Pancreas (tissue), 10 donors: ENCODE results near the gene SPATA4. TPM values are rescaled to one million over a fixed set of nuclear protein-coding genes. Genes with fewer than 3 reads are reported as not detected.

Source experiments
- ATAC-seq, 4 donors: fragments of 200-7000 bp; cut with Tn5 transposase; one replicate each; pipeline versions ENCODE4 v1.8.0 to v1.9.1; 2020; ENCODE audit warnings: mild to moderate bottlenecking in 4 of 4, moderate library complexity in 4 of 4
- DNase-seq, 6 donors: peaks; one replicate each; pipeline ENCODE4 v3.0.0-alpha.2; 2020
- FAIRE-seq: peaks from 2 replicates; lab custom pipeline; 2012; peaks lifted over from hg19 to GRCh38; lab: Jason Lieb, UNC
- H3K27ac ChIP-seq, 4 donors: fragments of 200-600 bp; sonication (generic); 1 replicate in 3 of 4; 2 replicates in 1 of 4; pipeline versions ENCODE4 v1.5.0 to v1.8.0; 2020
- H3K27me3 ChIP-seq, 4 donors: fragments of 200-600 bp; one replicate each; pipeline ENCODE4 v1.8.0; 2021
- H3K36me3 ChIP-seq, 3 donors: fragments of 200-600 bp; sonication (generic) in 1 of 3; one replicate each; pipeline versions ENCODE4 v1.5.0 to v1.8.0; 2020 to 2021
- H3K4me1 ChIP-seq, 3 donors: fragments of 200-600 bp; one replicate each; pipeline ENCODE4 v1.8.0; 2021
- H3K4me3 ChIP-seq, 4 donors: fragments of 200-600 bp; sonication (generic) in 2 of 4; one replicate each; pipeline versions ENCODE4 v1.5.0 to v1.8.0; 2020 to 2021
- H3K9me3 ChIP-seq, 4 donors: fragments of 200-600 bp; one replicate each; pipeline ENCODE4 v1.8.0; 2021
- WGBS, 2 donors: extraction: QIAGEN DNeasy Blood & Tissue Kit; methylation state at CpG; one replicate each; pipeline ENCODE4 v1.1.7; 2013; 5-methylcytosine and 5-hydroxymethylcytosine counted together
- intact Hi-C, 3 donors: fragments of 100-400 bp; cut with DNase I; formaldehyde crosslinking; loops; one replicate each; pipeline versions ENCODE4 v1.11.1 to v1.14.2; 2022
- polyA plus RNA-seq, 2 donors: library from polyadenylated mRNA; stranded (reverse); fragments of 200-250 nt; gene quantifications; one replicate each; pipeline ENCODE4 v1.2.3, GENCODE V29; 2013
- total RNA-seq, 6 donors: library from RNA; stranded (reverse); fragmentation: NEBNext Ultra II Directional in 4 of 6; extraction: Animal tissue kit (Norgen Biotek cat#: 25700) in 4 of 6; gene quantifications; one replicate each; pipeline versions ENCODE4 v1.2.1 to v1.2.4, GENCODE V29; 2021 to 2023
- TF ChIP-seq, protein P1 (sequence below), 4 donors: fragments of 200-600 bp; sonication (generic) in 3 of 4; IDR thresholded peaks; one replicate each; pipeline versions ENCODE4 v1.5.0 to v1.8.0; 2021; ENCODE audit warnings: antibody characterized with exemption in 4 of 4
- donor health status: healthy with polysubstance abuse.
- donor health status: DM: no; HTN: no; CAD: no; lungs with moderate emphysema.
- donor health status: DM: no; HTN: no; CAD: no.
- donor health status: control.
- donor health status: control.
- donor health status: Bipolar disorder and iron deficiency.
- donor health status: DM: yes; HTN: yes; CAD: no.
- donor health status: DM: no; HTN: no; CAD: no.
- donor health status: DM: no; HTN: no; CAD: no.
- donor health status: DM: yes; HTN: yes; CAD: no.

SPATA4 gene
- total and polyA plus RNA-seq, 8 donors, result 0.21 to 0.37 TPM; not detected in 6

DNA sequence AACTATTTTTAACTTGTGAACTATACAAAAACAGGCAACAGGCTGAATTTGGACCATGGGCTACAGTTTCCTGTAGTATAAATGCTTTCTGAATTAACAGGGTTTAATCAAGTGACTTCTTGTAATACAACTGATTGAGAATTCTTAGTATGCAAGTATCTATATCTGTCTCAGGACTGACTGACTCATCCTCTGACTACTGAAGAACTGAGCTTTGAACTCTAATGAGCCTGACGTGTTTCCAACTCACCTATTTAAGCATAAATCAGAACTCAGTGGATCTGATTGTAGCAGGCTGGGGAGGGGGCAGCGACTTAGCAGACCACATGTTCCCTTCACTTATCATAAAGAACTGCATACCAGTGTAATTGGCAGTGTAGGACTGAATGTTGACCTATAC lies 7.8 kb downstream of the SPATA4 start:
- no peak for ATAC-seq
- no peaks in the 10 kb centered on the region for H3K4me1 ChIP-seq
- no peaks in the 10 kb centered on the region for H3K9me3 ChIP-seq
- WGBS, 2 donors, result 64 to 80% methylated on average over 2 of the region's 2 CpGs
- DNase-seq, result no peak
- intact Hi-C loops, result no loop called here
- H3K27ac ChIP-seq, result no peak overlapping the region
- no peak for FAIRE-seq
- H3K36me3 ChIP-seq, result no peaks in the 10 kb centered on the region
- no peak overlapping the region for H3K4me3 ChIP-seq
- TF ChIP-seq, protein P1, sequence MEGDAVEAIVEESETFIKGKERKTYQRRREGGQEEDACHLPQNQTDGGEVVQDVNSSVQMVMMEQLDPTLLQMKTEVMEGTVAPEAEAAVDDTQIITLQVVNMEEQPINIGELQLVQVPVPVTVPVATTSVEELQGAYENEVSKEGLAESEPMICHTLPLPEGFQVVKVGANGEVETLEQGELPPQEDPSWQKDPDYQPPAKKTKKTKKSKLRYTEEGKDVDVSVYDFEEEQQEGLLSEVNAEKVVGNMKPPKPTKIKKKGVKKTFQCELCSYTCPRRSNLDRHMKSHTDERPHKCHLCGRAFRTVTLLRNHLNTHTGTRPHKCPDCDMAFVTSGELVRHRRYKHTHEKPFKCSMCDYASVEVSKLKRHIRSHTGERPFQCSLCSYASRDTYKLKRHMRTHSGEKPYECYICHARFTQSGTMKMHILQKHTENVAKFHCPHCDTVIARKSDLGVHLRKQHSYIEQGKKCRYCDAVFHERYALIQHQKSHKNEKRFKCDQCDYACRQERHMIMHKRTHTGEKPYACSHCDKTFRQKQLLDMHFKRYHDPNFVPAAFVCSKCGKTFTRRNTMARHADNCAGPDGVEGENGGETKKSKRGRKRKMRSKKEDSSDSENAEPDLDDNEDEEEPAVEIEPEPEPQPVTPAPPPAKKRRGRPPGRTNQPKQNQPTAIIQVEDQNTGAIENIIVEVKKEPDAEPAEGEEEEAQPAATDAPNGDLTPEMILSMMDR (IDR thresholded peaks at IDR 0.05), result no peak
- peaks cover 0 to 4% (median 0%) of the 10 kb centered on the region in 4 donors for H3K27me3 ChIP-seq

DNA sequence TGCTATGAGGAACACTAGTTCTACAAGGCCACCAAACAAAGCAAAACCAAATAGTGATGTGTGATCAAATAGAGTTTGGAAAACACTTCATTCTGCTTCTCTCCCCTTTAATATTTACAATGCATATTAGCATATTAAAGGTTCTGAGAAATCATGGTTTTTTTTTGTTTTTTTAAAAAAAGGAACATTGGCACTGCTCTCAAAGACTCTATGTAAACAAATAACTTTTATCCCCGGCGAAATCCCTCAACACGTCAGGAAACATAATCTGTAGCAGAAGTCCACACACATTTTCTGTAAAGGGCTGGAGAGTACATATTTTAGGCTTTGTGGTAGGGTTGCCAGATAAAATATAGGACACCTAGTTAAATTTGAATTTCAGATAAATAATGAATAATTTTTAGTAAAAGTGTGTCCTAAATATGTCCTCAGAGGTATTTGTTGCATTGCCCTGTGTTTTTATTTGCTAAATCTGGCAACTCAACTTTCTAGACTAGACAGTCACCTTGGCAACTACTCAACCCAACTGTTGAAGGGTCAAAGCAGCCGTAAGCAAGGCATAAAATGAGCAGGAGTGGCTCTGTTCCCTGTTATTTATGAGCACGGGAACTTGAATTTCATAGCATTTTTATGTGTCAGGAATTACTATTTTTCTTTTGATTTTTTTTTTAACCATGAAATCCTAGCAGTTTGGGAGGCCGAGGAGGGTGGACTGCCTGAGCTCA lies 8.6 kb downstream of the SPATA4 start:
- H3K27ac ChIP-seq, result no peak overlapping the region
- no peak overlapping the region for H3K4me3 ChIP-seq
- H3K4me1 ChIP-seq, result no peaks in the 10 kb centered on the region
- 56 to 65% methylated on average over 6 of the region's 6 CpGs for WGBS, 2 donors
- TF ChIP-seq, protein P1 (IDR thresholded peaks at IDR 0.05), result no peak
- intact Hi-C loops, result no loop called here
- ATAC-seq (no peak), DNase-seq (no peak), FAIRE-seq (no peak)
- H3K27me3 ChIP-seq, result peaks cover 0 to 4% (median 0%) of the 10 kb centered on the region in 4 donors
- no peaks in the 10 kb centered on the region for H3K9me3 ChIP-seq
- no peaks in the 10 kb centered on the region for H3K36me3 ChIP-seq

DNA sequence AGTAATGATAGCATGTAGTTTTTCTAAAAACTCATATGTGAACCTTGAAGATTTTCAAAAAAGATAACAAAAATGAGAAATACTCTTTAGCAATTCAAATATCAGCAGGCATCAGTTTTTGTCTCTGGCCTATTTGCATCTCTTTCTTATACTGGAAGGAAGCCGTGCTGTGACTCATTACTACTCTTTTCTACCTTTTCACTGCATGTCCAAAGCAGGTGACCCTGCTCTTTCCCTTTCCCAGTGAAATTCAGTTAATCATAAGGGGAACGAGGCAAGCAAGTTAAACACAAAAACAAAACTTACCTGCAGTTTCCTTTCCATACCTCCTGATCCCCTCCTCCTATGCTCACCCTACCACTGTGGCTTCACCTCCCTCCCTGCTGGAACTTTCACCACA lies 9.3 kb downstream of the SPATA4 start:
- Histone ChIP-seq H3K27ac (no peak overlapping the region), H3K4me3 (no peak overlapping the region), H3K4me1 (no peaks in the 10 kb centered on the region), H3K27me3 (peaks cover 0 to 4% (median 0%) of the 10 kb centered on the region in 4 donors), H3K9me3 (no peaks in the 10 kb centered on the region), H3K36me3 (no peaks in the 10 kb centered on the region)
- TF ChIP-seq, protein P1 (IDR thresholded peaks at IDR 0.05), result no peak
- ATAC-seq, result no peak
- WGBS, 2 donors, result 47 to 59% methylated on average over 2 of the region's 2 CpGs
- intact Hi-C loops, result no loop called here
- DNase-seq, result no peak
- FAIRE-seq, result no peak

- no peak overlapping the region for H3K4me3 ChIP-seq
- 33 to 49% methylated on average over 1 of the region's 1 CpG for WGBS, 2 donors
- intact Hi-C loops, result no loop called here
- no peak for FAIRE-seq
- H3K9me3 ChIP-seq, result no peaks in the 10 kb centered on the region
- ATAC-seq, result no peak
- peaks cover 0 to 4% (median 0%) of the 10 kb centered on the region in 4 donors for H3K27me3 ChIP-seq
- no peaks in the 10 kb centered on the region for H3K36me3 ChIP-seq
- H3K4me1 ChIP-seq, result no peaks in the 10 kb centered on the region
- TF ChIP-seq, protein P1 (IDR thresholded peaks at IDR 0.05), result no peak
- H3K27ac ChIP-seq, result no peak overlapping the region
- DNase-seq, result no peak
These were observed 10.3 kb downstream of the SPATA4 start for GRCh38 chr4:176185051-176185450.

GRCh38 chr4:176163041-176163440 lies 32.3 kb downstream of the SPATA4 start:
- FAIRE-seq, result no peak
- 94 to 97% methylated on average over 3 of the region's 3 CpGs for WGBS, 2 donors
- no peak for ATAC-seq
- TF ChIP-seq, protein P1 (IDR thresholded peaks at IDR 0.05), result no peak
- Histone ChIP-seq H3K36me3 (no peaks in the 10 kb centered on the region), H3K27me3 (no peaks in the 10 kb centered on the region), H3K4me1 (no peaks in the 10 kb centered on the region), H3K4me3 (no peak overlapping the region), H3K27ac (no peak overlapping the region), H3K9me3 (no peaks in the 10 kb centered on the region)
- intact Hi-C loops, result no loop called here
- DNase-seq, result no peak
